A549 (cell line): Measurements from ENCODE around the gene UGT1A5. TPM values are rescaled to one million over a fixed set of nuclear protein-coding genes. Genes with fewer than 3 reads are reported as not detected.

ENCODE experiments used
- ATAC-seq, 2 experiments: fragments of 200-7000 bp in 1 of 2; fragments of >200 bp in 1 of 2; cut with Nextera tagmentation in 1 of 2; cut with Tn5 transposase in 1 of 2; 3 replicates each; pipeline versions ENCODE4 v1.8.0 to v1.9.1; 2018 to 2020; ENCODE audit warnings: mild to moderate bottlenecking in 1 of 2, moderate library complexity in 1 of 2
- CTCF ChIA-PET: fragments of 300-600 bp; sonication (Branson Sonifier 250); formaldehyde crosslinking; extraction: SDS; loops from one replicate; lab custom pipeline; 2021; ENCODE audit warnings: antibody characterized with exemption, inconsistent platforms; lab: Yijun Ruan, JAX
- POLR2A ChIA-PET: fragments of 350-600 bp; formaldehyde crosslinking; extraction: SDS; loops from one replicate; lab custom pipeline; 2021; ENCODE audit warnings: antibody characterized with exemption, inconsistent platforms; lab: Yijun Ruan, JAX
- DNase-seq, 2 experiments: peaks; one replicate each; pipeline versions ENCODE4 v3.0.0 to v3.0.0-alpha.2; 2011 to 2016; ENCODE audit warnings: low read depth in 1 of 2, low spot score in 1 of 2
- FAIRE-seq: peaks from 2 replicates; lab custom pipeline; 2011; peaks lifted over from hg19 to GRCh38; lab: Jason Lieb, UNC
- H3K27ac ChIP-seq, 2 experiments: fragments of >200 bp; sonication (Bioruptor Twin); formaldehyde crosslinking; 3 replicates each; pipeline ENCODE4 v1.5.1; 2016 to 2017
- H3K4me1 ChIP-seq: fragments of >200 bp; sonication (Bioruptor Twin); formaldehyde crosslinking; 3 replicates; pipeline ENCODE4 v1.6.1; 2016
- H3K4me2 ChIP-seq: fragments of >200 bp; sonication (Bioruptor Twin); formaldehyde crosslinking; 3 replicates; pipeline ENCODE4 v1.6.1; 2016
- H3K4me3 ChIP-seq: fragments of >200 bp; sonication (Bioruptor Twin); formaldehyde crosslinking; 3 replicates; pipeline ENCODE4 v1.5.1; 2016
- H3K9me3 ChIP-seq: fragments of >200 bp; sonication (Bioruptor Twin); formaldehyde crosslinking; 3 replicates; pipeline ENCODE4 v1.6.1; 2016
- BHLHE40 ChIP-seq: IDR thresholded peaks from 2 replicates; pipeline ENCODE4 v1.6.1; 2012; ENCODE audit warnings: low read depth, low read length, inconsistent platforms
- CHD4 ChIP-seq: fragments of 200-600 bp; sonication (generic); IDR thresholded peaks from 2 replicates; pipeline ENCODE4 v1.6.1; 2016; ENCODE audit warnings: antibody characterized with exemption, mild to moderate bottlenecking, borderline replicate concordance
- CTCF ChIP-seq: fragments of >200 bp; sonication (Bioruptor Twin); formaldehyde crosslinking; IDR thresholded peaks from 3 replicates; pipeline ENCODE4 v1.5.1; 2016
- HOXA7 ChIP-seq: fragments of 250-450 bp; sonication (Bioruptor Pico); IDR thresholded peaks from 2 replicates; pipeline ENCODE4 v1.5.0; 2020; ENCODE audit warnings: mild to moderate bottlenecking, moderate library complexity
- HOXB5 ChIP-seq: fragments of 250-450 bp; sonication (Bioruptor Pico); IDR thresholded peaks from 2 replicates; pipeline ENCODE4 v1.5.0; 2020; ENCODE audit warnings: mild to moderate bottlenecking, moderate library complexity
- MAFK ChIP-seq: fragments of 450-650 bp; IDR thresholded peaks from 2 replicates; pipeline ENCODE4 v1.6.1; 2014; ENCODE audit not compliant: partially characterized antibody
- MAX ChIP-seq: IDR thresholded peaks from 2 replicates; pipeline ENCODE4 v1.6.1; 2012
- MAZ ChIP-seq: fragments of 150-350 bp; IDR thresholded peaks from 2 replicates; pipeline ENCODE4 v1.6.1; 2014; ENCODE audit warnings: antibody characterized with exemption, low read depth, low read length, borderline replicate concordance
- NPAS2 ChIP-seq: fragments of 250-450 bp; sonication (Bioruptor Pico); IDR thresholded peaks from 2 replicates; pipeline ENCODE4 v1.8.0; 2022; ENCODE audit warnings: mild to moderate bottlenecking, moderate library complexity, borderline replicate concordance
- POLR2AphosphoS2 ChIP-seq: conservative IDR thresholded peaks from 2 replicates; pipeline ENCODE4 v1.6.1; 2012; ENCODE audit warnings: low read length, improper control_type of control experiment, inconsistent platforms
- RARB ChIP-seq: fragments of 250-450 bp; sonication (Bioruptor Pico); IDR thresholded peaks from 2 replicates; pipeline ENCODE4 v1.8.0; 2021; ENCODE audit warnings: mild to moderate bottlenecking, moderate library complexity
- REST ChIP-seq: fragments of 200-600 bp; sonication (generic); IDR thresholded peaks from 2 replicates; pipeline ENCODE4 v1.6.1; 2016; ENCODE audit warnings: antibody characterized with exemption, mild to moderate bottlenecking, moderate library complexity
- RNF2 ChIP-seq: fragments of 200-600 bp; sonication (generic); IDR thresholded peaks from 2 replicates; pipeline ENCODE4 v1.6.1; 2016; ENCODE audit warnings: low read depth, mild to moderate bottlenecking, antibody characterized with exemption, moderate library complexity, borderline replicate concordance
- SREBF2 ChIP-seq: fragments of 450-650 bp; IDR thresholded peaks from 2 replicates; pipeline ENCODE4 v1.6.1; 2014; ENCODE audit warnings: mild to moderate bottlenecking, moderate library complexity
- TFCP2L1 ChIP-seq: fragments of 250-450 bp; sonication (Bioruptor Pico); IDR thresholded peaks from 2 replicates; pipeline ENCODE4 v1.5.0; 2021; ENCODE audit warnings: mild to moderate bottlenecking
- TP53 ChIP-seq: fragments of 250-450 bp; sonication (Bioruptor Pico); IDR thresholded peaks from 2 replicates; pipeline ENCODE4 v1.5.0; 2021; ENCODE audit warnings: mild to moderate bottlenecking, moderate library complexity
- ZC3H11A ChIP-seq: fragments of 450-650 bp; IDR thresholded peaks from 2 replicates; pipeline ENCODE4 v1.6.1; 2014; ENCODE audit warnings: antibody characterized with exemption, mild to moderate bottlenecking
- ZFP36 ChIP-seq: fragments of 450-650 bp; IDR thresholded peaks from 2 replicates; pipeline ENCODE4 v1.6.1; 2014; ENCODE audit warnings: borderline replicate concordance; ENCODE audit not compliant: partially characterized antibody
- ZNF302 ChIP-seq: fragments of 250-450 bp; sonication (Bioruptor Pico); IDR thresholded peaks from 2 replicates; pipeline ENCODE4 v1.9.0; 2021; ENCODE audit warnings: inconsistent platforms, mild to moderate bottlenecking, moderate library complexity
- ZSCAN20 ChIP-seq: fragments of 250-450 bp; sonication (Bioruptor Pico); IDR thresholded peaks from 2 replicates; pipeline ENCODE4 v1.8.0; 2022; ENCODE audit warnings: mild to moderate bottlenecking, moderate library complexity
- WGBS: methylation state at CpG from one replicate; pipeline ENCODE4 v1.1.6; 2017; ENCODE audit errors: missing lambda C conversion rate; 5-methylcytosine and 5-hydroxymethylcytosine counted together
- polyA plus RNA-seq, 4 experiments: library from polyadenylated mRNA; depleted of rRNA in 3 of 4; stranded (reverse); fragments of >200 nt; fragmentation: RNase III in 1 of 4; extraction: RNeasy Plus Mini Kit Qiagen cat#74134 plus additional on column Dnase treatment in 1 of 4; gene quantifications; 2 replicates in 3 of 4; 3 replicates in 1 of 4; pipeline ENCODE4 v1.2.3, GENCODE V29; 2011 to 2017
- TF ChIP-seq, protein P1 (sequence below): fragments of >200 bp; sonication (Bioruptor Twin); formaldehyde crosslinking; IDR thresholded peaks from 2 replicates; pipeline ENCODE4 v1.6.1; 2016
- TF ChIP-seq, protein P2 (sequence below): fragments of >200 bp; sonication (Bioruptor Twin); formaldehyde crosslinking; IDR thresholded peaks from 3 replicates; pipeline ENCODE4 v1.6.1; 2016

The UGT1A5 gene
- polyA plus RNA-seq, 2 of the 4 experiments (the other 2 are of a cell fraction), result 0.05 TPM; not detected in 1

DNA sequence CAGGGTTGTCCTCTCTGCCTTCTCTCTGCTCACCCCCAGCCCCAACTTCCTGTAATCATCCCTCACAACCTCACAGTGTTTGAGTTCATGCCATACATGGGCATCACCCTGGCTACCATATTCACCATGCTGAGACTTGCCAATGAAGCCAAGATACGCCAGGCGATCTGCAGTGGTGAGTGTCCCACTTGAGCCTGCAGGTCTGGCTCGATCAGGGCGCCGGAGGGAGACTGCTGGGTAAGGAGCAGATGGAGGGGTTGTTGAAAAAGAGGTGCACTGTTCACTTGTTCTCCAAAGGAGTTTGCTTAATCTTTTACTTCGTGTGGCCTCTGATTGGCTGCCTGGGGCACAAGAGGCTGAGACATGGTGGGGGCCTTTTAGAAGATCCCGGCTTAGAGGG is 80.0 kb downstream of the UGT1A5 start:
- no peak for ATAC-seq
- H3K27ac ChIP-seq, result peak overlapping the region in 1 of 2 experiments; percentile 13; a peak in 2 of 6 replicates
- POLR2A ChIA-PET, result no interaction called here
- no peak overlapping the region for H3K4me3 ChIP-seq
- no peak for FAIRE-seq
- H3K4me1 ChIP-seq, result no peaks in the 10 kb centered on the region
- no peak overlapping the region for H3K4me2 ChIP-seq
- TF ChIP-seq MAZ (no peak), ZNF302 (no peak), RNF2 (no peak), ZSCAN20 (CRISPR knock-in tag) (no peak), POLR2AphosphoS2 (no peak), BHLHE40 (no peak), ZC3H11A (no peak)
- TF ChIP-seq, all 56 proteins: peak for 0
- 91% methylated on average over 7 of the region's 7 CpGs for WGBS
- CTCF ChIA-PET, result no interaction called here
- no peak for DNase-seq
- no peaks in the 10 kb centered on the region for H3K9me3 ChIP-seq

DNA sequence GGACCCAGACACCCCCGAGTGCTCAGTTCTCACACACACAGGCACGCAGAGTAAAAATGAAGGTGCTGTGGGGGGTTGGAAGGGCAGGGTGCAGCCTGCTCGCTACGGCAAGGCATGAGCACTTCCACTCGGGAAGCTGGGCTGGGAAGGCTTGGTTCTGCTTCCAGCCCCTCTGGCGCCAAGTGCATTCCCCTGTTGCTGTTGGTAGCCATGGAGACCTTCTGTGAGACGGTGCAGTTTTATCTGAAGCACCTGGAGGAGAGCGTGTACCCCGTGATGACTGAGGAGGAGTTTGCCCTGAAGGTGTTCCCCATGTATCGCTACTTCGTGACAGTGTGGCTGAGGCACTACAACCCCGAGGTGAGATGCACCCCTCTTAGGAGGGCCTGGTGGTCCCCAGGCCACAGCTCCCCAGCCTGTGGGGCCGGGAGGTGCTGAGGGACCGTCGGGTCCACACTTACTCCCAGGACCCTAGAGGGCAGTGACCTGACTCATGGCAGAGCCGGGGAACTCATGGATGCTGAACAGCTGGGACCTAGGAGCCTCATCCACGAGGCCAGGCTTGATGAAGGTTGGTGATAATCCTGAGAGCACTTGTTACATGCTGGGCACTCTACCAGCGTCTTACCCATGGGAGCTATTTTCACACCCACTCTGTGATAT is 80.9 kb downstream of the UGT1A5 start:
- no peak for ATAC-seq
- H3K27ac ChIP-seq, result peak overlapping the region in 1 of 2 experiments; percentile 13; a peak in 2 of 6 replicates
- H3K4me3 ChIP-seq, result no peak overlapping the region
- WGBS, result 83% methylated on average over 13 of the region's 18 CpGs
- TF ChIP-seq HOXA7 (CRISPR knock-in tag) (no peak), SREBF2 (no peak), NPAS2 (CRISPR knock-in tag) (no peak), ZFP36 (no peak), HOXB5 (no peak), RARB (no peak), MAX (no peak), CTCF (no peak), TP53 (no peak), REST (no peak), TFCP2L1 (CRISPR knock-in tag) (no peak), CHD4 (no peak), MAFK (no peak)
- TF ChIP-seq, protein P1, sequence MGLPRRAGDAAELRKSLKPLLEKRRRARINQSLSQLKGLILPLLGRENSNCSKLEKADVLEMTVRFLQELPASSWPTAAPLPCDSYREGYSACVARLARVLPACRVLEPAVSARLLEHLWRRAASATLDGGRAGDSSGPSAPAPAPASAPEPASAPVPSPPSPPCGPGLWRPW, result no peak
- TF ChIP-seq, protein P2, sequence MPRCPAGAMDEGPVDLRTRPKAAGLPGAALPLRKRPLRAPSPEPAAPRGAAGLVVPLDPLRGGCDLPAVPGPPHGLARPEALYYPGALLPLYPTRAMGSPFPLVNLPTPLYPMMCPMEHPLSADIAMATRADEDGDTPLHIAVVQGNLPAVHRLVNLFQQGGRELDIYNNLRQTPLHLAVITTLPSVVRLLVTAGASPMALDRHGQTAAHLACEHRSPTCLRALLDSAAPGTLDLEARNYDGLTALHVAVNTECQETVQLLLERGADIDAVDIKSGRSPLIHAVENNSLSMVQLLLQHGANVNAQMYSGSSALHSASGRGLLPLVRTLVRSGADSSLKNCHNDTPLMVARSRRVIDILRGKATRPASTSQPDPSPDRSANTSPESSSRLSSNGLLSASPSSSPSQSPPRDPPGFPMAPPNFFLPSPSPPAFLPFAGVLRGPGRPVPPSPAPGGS, result no peak
- H3K4me1 ChIP-seq, result no peaks in the 10 kb centered on the region
- no peak for FAIRE-seq
- CTCF ChIA-PET, result interaction anchor here (0.5 to 1.6 kb wide), 3 partner anchors 23 to 44 kb away, joined by 3 read pairs; no protein-coding TSS in a partner anchor
- no peak overlapping the region for H3K4me2 ChIP-seq
- no peaks in the 10 kb centered on the region for H3K9me3 ChIP-seq
- POLR2A ChIA-PET, result no interaction called here
- DNase-seq, result no peak
